Neural cell (in vitro differentiated cells): ENCODE data around the gene UBA1. TPM values are rescaled to one million over a fixed set of nuclear protein-coding genes. Genes with fewer than 3 reads are reported as not detected.

Experiments
- H2AFZ ChIP-seq: fragments of 200-600, 300-800 bp; sonication (generic), shearing (Covaris generic); 2 replicates; pipeline ENCODE4 v1.6.0; 2014; ENCODE audit warnings: low read depth, mild to moderate bottlenecking, antibody characterized with exemption, low read length, moderate library complexity
- H3F3A ChIP-seq: fragments of 200-600 bp; shearing (Covaris generic); 2 replicates; pipeline ENCODE4 v1.6.1; 2016; ENCODE audit warnings: mild to moderate bottlenecking, moderate library complexity, mixed read lengths, antibody characterized with exemption, low read length; ENCODE audit not compliant: insufficient read depth, poor library complexity, severe bottlenecking
- H3K27ac ChIP-seq: fragments of 200-600, 300-800 bp; sonication (generic), shearing (Covaris generic); 2 replicates; pipeline ENCODE4 v1.5.1; 2014; ENCODE audit warnings: mild to moderate bottlenecking, low read length, moderate library complexity
- H3K27me3 ChIP-seq: fragments of 300-800, 200-600 bp; sonication (generic), shearing (Covaris generic); 2 replicates; pipeline ENCODE4 v1.6.0; 2014; ENCODE audit warnings: mild to moderate bottlenecking, low read depth, low read length, moderate library complexity; ENCODE audit not compliant: insufficient read depth
- H3K36me3 ChIP-seq: fragments of 300-800, 200-600 bp; sonication (generic), shearing (Covaris generic); 2 replicates; pipeline ENCODE4 v1.5.1; 2014; ENCODE audit warnings: mild to moderate bottlenecking, antibody characterized with exemption, low read length, moderate library complexity; ENCODE audit not compliant: insufficient read depth
- H3K4me2 ChIP-seq: fragments of 300-800, 200-600 bp; sonication (generic), shearing (Covaris generic); 2 replicates; pipeline ENCODE4 v1.6.0; 2014; ENCODE audit warnings: mild to moderate bottlenecking, low read length
- H3K4me3 ChIP-seq: fragments of 300-800, 200-600 bp; sonication (generic), shearing (Covaris generic); 2 replicates; pipeline ENCODE4 v1.5.1; 2014; ENCODE audit warnings: mild to moderate bottlenecking, low read length, moderate library complexity
- H3K79me2 ChIP-seq: fragments of 200-600 bp; shearing (Covaris generic); replicated peaks from 2 replicates; pipeline ENCODE4 v1.6.0; 2014; ENCODE audit warnings: mild to moderate bottlenecking, low read length, moderate library complexity; ENCODE audit not compliant: insufficient read depth
- H3K9ac ChIP-seq: fragments of 300-800, 200-600 bp; sonication (generic), shearing (Covaris generic); 2 replicates; pipeline ENCODE4 v1.6.1; 2016; ENCODE audit warnings: mild to moderate bottlenecking, low read length, mixed read lengths
- H3K9me2 ChIP-seq: fragments of 200-600 bp; shearing (Covaris generic); 2 replicates; pipeline ENCODE4 v1.6.1; 2016; ENCODE audit warnings: mild to moderate bottlenecking, low read length, mixed read lengths; ENCODE audit not compliant: insufficient read depth
- H3K9me3 ChIP-seq: fragments of 200-600, 300-800 bp; sonication (generic), shearing (Covaris generic); 2 replicates; pipeline ENCODE4 v1.6.1; 2016; ENCODE audit warnings: mild to moderate bottlenecking, mixed run types, low read length, moderate library complexity, mixed read lengths
- H4K20me1 ChIP-seq: fragments of 200-600 bp; shearing (Covaris generic); 2 replicates; pipeline ENCODE4 v1.6.1; 2016; ENCODE audit warnings: mild to moderate bottlenecking, mixed run types; ENCODE audit not compliant: insufficient read depth
- EP300 ChIP-seq: fragments of 450-650 bp; conservative IDR thresholded peaks from 2 replicates; pipeline ENCODE4 v1.6.1; 2014; ENCODE audit warnings: antibody characterized with exemption, mild to moderate bottlenecking, moderate library complexity; ENCODE audit not compliant: poor library complexity, severe bottlenecking
- EZH2 ChIP-seq: fragments of 200-600, 300-800 bp; shearing (Covaris generic), sonication (generic); IDR thresholded peaks from 2 replicates; pipeline ENCODE4 v1.6.1; 2014; ENCODE audit warnings: antibody characterized with exemption, low read length, borderline replicate concordance, mild to moderate bottlenecking; ENCODE audit not compliant: insufficient read depth, poor library complexity, severe bottlenecking
- MXI1 ChIP-seq: fragments of 450-650 bp; conservative IDR thresholded peaks from 2 replicates; pipeline ENCODE4 v1.6.1; 2014; ENCODE audit warnings: antibody characterized with exemption, mild to moderate bottlenecking; ENCODE audit not compliant: poor library complexity, severe bottlenecking
- POLR2AphosphoS5 ChIP-seq: IDR thresholded peaks from 2 replicates; pipeline ENCODE4 v1.6.1; 2012
- RAD21 ChIP-seq: fragments of 450-650 bp; conservative IDR thresholded peaks from 2 replicates; pipeline ENCODE4 v1.6.1; 2014; ENCODE audit warnings: antibody characterized with exemption, mild to moderate bottlenecking, moderate library complexity
- REST ChIP-seq: IDR thresholded peaks from 2 replicates; pipeline ENCODE4 v1.6.1; 2012; ENCODE audit warnings: borderline replicate concordance
- SMC3 ChIP-seq: fragments of 450-650 bp; conservative IDR thresholded peaks from 2 replicates; pipeline ENCODE4 v1.6.1; 2014; ENCODE audit warnings: antibody characterized with exemption, mild to moderate bottlenecking, moderate library complexity; ENCODE audit not compliant: poor library complexity
- TAF1 ChIP-seq: IDR thresholded peaks from 2 replicates; pipeline ENCODE4 v1.6.1; 2012; ENCODE audit warnings: low read depth
- polyA plus RNA-seq: library from polyadenylated mRNA; depleted of rRNA; stranded (reverse); fragments of >200 nt; gene quantifications from 2 replicates; pipeline ENCODE4 v1.2.3, GENCODE V29; 2014
- TF ChIP-seq, protein P1 (sequence below): fragments of 450-650 bp; IDR thresholded peaks from 2 replicates; pipeline ENCODE4 v1.5.1; 2014; ENCODE audit warnings: antibody characterized with exemption, mild to moderate bottlenecking, moderate library complexity; ENCODE audit not compliant: poor library complexity, severe bottlenecking

The UBA1 gene
- polyA plus RNA-seq, 1 donor from 2014 or later = 132 TPM

DNA sequence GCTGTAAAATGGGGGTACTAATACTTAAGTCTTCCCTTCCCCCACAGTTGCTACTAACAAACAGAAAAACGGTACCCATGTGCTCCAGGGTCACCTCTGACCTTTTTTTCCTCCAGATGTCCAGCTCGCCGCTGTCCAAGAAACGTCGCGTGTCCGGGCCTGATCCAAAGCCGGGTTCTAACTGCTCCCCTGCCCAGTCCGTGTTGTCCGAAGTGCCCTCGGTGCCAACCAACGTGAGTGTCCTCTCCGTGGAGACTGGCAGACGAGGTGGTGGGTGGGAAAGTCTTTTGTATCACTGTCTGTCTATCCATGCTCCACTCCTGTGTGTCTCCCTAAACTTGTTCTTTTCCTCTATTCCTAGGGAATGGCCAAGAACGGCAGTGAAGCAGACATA lies 5.1 kb downstream of the UBA1 start:
- TF ChIP-seq POLR2AphosphoS5 (no peak), REST (no peak), TAF1 (no peak), SMC3 (no peak), MXI1 (no peak), RAD21 (no peak), EP300 (no peak), EZH2 (no peak)
- TF ChIP-seq, protein P1, sequence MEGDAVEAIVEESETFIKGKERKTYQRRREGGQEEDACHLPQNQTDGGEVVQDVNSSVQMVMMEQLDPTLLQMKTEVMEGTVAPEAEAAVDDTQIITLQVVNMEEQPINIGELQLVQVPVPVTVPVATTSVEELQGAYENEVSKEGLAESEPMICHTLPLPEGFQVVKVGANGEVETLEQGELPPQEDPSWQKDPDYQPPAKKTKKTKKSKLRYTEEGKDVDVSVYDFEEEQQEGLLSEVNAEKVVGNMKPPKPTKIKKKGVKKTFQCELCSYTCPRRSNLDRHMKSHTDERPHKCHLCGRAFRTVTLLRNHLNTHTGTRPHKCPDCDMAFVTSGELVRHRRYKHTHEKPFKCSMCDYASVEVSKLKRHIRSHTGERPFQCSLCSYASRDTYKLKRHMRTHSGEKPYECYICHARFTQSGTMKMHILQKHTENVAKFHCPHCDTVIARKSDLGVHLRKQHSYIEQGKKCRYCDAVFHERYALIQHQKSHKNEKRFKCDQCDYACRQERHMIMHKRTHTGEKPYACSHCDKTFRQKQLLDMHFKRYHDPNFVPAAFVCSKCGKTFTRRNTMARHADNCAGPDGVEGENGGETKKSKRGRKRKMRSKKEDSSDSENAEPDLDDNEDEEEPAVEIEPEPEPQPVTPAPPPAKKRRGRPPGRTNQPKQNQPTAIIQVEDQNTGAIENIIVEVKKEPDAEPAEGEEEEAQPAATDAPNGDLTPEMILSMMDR = no peak
- H3K9me2 ChIP-seq = no peaks in the 10 kb centered on the region
- H3F3A ChIP-seq = no peaks in the 10 kb centered on the region
- peaks cover 45% of the 10 kb centered on the region for H3K79me2 ChIP-seq
- no peaks in the 10 kb centered on the region for H3K36me3 ChIP-seq
- no peak overlapping the region for H3K4me3 ChIP-seq
- no peaks in the 10 kb centered on the region for H3K9me3 ChIP-seq
- H3K4me2 ChIP-seq = no peak overlapping the region
- no peak overlapping the region for H2AFZ ChIP-seq
- H3K27me3 ChIP-seq = no peaks in the 10 kb centered on the region
- H4K20me1 ChIP-seq = peaks cover 15% of the 10 kb centered on the region
- no peak overlapping the region for H3K27ac ChIP-seq
- H3K9ac ChIP-seq = no peak overlapping the region

DNA sequence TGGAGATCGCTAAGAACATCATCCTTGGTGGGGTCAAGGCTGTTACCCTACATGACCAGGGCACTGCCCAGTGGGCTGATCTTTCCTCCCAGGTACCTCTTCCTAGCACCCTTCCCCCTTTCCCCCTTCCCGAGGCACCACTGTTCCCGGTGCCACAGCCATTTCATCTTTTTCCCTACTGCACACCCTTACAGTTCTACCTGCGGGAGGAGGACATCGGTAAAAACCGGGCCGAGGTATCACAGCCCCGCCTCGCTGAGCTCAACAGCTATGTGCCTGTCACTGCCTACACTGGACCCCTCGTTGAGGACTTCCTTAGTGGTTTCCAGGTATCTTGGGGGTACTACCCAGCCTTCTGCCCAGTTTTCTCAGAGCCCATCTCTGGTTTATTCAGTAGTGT lies 5.7 kb downstream of the UBA1 start:
- Histone ChIP-seq H3K4me2 (no peak overlapping the region), H3K27ac (no peak overlapping the region), H2AFZ (no peak overlapping the region), H4K20me1 (peaks cover 15% of the 10 kb centered on the region), H3K79me2 (peaks cover 39% of the 10 kb centered on the region), H3K9ac (no peak overlapping the region), H3K27me3 (no peaks in the 10 kb centered on the region), H3K36me3 (no peaks in the 10 kb centered on the region), H3K9me3 (no peaks in the 10 kb centered on the region), H3K4me3 (no peak overlapping the region), H3K9me2 (no peaks in the 10 kb centered on the region), H3F3A (no peaks in the 10 kb centered on the region)
- no peak for TF ChIP-seq EZH2
- TF ChIP-seq REST = no peak
- no peak for TF ChIP-seq EP300
- no peak for TF ChIP-seq TAF1
- no peak for TF ChIP-seq POLR2AphosphoS5
- TF ChIP-seq MXI1 = no peak
- TF ChIP-seq, protein P1 = no peak
- no peak for TF ChIP-seq SMC3
- no peak for TF ChIP-seq RAD21
